GM06990 (cell line): ENCODE data around the gene LITAF.
"Not testable (repeated sequence)": the region's sequence is repeated elsewhere in the genome, so short reads cannot be mapped to it uniquely, and the experiment has no call there.

ENCODE experiments used
- DNase-seq: peaks from one replicate; pipeline ENCODE4 v3.0.0-alpha.2; 2011; ENCODE audit not compliant: insufficient read length; ENCODE audit errors: extremely low read depth
- H3K27me3 ChIP-seq: replicated peaks from 2 replicates; pipeline ENCODE4 v1.6.0; 2011; ENCODE audit warnings: low read length; ENCODE audit not compliant: control insufficient read depth, insufficient read depth
- H3K36me3 ChIP-seq: 2 replicates; pipeline ENCODE4 v1.5.1; 2011; ENCODE audit warnings: low read length; ENCODE audit not compliant: control insufficient read depth, insufficient read depth
- H3K4me3 ChIP-seq: replicated peaks from 2 replicates; pipeline ENCODE4 v1.5.1; 2011; ENCODE audit warnings: low read depth, mild to moderate bottlenecking, control low read depth, low read length
- TF ChIP-seq, protein P1 (sequence below): IDR thresholded peaks from 2 replicates; pipeline ENCODE4 v1.5.1; 2011; ENCODE audit warnings: low read length, control low read depth, mild to moderate bottlenecking, inconsistent platforms; ENCODE audit not compliant: insufficient read depth, poor library complexity, severe bottlenecking

Gene LITAF

GRCh38 chr16:11581678-11582077 is 5.0 kb downstream of the LITAF start:
- TF ChIP-seq, protein P1, sequence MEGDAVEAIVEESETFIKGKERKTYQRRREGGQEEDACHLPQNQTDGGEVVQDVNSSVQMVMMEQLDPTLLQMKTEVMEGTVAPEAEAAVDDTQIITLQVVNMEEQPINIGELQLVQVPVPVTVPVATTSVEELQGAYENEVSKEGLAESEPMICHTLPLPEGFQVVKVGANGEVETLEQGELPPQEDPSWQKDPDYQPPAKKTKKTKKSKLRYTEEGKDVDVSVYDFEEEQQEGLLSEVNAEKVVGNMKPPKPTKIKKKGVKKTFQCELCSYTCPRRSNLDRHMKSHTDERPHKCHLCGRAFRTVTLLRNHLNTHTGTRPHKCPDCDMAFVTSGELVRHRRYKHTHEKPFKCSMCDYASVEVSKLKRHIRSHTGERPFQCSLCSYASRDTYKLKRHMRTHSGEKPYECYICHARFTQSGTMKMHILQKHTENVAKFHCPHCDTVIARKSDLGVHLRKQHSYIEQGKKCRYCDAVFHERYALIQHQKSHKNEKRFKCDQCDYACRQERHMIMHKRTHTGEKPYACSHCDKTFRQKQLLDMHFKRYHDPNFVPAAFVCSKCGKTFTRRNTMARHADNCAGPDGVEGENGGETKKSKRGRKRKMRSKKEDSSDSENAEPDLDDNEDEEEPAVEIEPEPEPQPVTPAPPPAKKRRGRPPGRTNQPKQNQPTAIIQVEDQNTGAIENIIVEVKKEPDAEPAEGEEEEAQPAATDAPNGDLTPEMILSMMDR = no peak
- Histone ChIP-seq H3K36me3 (peaks cover 2% of the 10 kb centered on the region), H3K27me3 (no peaks in the 10 kb centered on the region), H3K4me3 (peak overlapping the region; percentile 44)
- DNase-seq = no peak

DNA sequence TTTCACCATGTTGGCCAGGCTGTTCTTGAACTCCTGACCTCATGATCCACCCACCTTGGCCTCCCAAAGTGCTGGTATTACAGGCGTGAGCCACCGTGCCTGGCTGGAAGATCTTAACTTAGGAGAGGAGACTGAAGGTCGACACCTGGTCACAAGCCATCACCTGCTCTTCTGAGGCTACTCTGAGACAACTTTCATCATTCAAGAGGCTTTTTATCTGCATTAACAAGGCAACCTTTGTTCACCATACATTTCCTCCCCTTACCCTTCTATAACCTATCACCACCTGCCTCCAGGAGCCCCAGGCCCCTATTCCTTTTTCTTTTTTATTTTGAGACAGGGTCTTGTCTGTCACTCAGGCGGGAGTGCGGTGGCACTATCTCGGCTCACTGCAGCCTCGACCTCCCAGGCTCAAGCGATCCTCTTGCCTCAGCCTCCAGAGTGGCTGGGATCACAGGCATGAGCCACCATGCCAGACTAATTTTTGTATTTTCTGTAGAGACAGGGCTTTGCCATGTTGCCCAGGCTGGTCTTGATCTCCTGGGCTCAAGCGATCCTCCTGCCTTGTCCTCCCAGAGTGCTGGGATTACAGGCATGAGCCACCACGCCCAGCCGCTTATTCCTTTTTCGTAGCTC is 6.2 kb downstream of the LITAF start:
- Histone ChIP-seq H3K27me3 (no peaks in the 10 kb centered on the region), H3K4me3 (no peak overlapping the region), H3K36me3 (peaks cover 2% of the 10 kb centered on the region)
- TF ChIP-seq, protein P1 = no peak
- DNase-seq = no peak

- not testable (repeated sequence) for H3K4me3 ChIP-seq, H3K27me3 ChIP-seq, H3K36me3 ChIP-seq, DNase-seq
These were observed 9.4 kb downstream of the LITAF start for GRCh38 chr16:11577290-11577660.

DNA sequence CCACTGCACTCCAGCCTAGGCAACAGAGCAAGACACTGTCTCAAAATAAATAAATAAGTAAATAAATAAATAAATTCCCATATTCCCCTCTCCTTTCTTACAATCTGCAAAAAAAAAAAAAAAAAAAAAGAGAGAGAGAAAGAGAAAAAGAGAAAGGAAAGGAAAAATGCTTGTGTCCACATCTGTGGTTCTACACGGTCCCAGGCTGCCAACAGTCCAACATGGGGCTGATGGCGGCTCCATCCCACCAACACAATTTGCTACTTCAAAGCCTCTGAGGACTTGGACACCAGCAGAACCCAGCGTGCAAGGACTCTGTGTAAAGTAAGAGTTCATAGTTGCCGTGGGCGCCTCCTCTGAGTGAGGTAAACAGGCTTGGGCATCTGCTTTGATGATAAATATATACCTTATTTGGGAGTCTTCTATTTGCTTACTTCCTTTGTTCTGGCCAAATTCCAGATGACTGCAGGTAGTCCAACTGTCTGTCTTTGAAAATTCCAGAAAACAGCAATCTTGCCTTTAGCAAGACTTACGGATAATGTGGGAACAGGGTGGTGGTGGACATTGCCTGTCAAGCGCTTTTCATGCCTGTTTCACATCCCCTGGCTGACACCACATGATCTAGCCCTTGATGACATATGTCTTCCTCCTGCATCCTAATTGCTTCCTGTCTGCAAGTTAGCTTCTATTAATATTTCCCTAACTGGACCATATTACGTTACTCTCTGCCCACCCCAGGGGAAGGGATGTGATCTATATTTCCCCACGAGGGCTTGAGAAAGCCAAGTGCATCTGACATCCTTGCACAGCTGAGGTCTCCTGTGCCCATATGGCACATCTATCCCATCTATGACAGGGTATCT is 10.1 kb downstream of the LITAF start:
- peaks cover 3% of the 10 kb centered on the region for H3K36me3 ChIP-seq
- TF ChIP-seq, protein P1 = no peak
- no peak overlapping the region for H3K4me3 ChIP-seq
- H3K27me3 ChIP-seq = no peaks in the 10 kb centered on the region
- peak; percentile 48 for DNase-seq

GRCh38 chr16:11575223-11575589 is 11.5 kb downstream of the LITAF start:
- TF ChIP-seq, protein P1 = no peak
- no peaks in the 10 kb centered on the region for H3K27me3 ChIP-seq
- peaks cover 3% of the 10 kb centered on the region for H3K36me3 ChIP-seq
- H3K4me3 ChIP-seq = no peak overlapping the region
- DNase-seq = no peak

DNA sequence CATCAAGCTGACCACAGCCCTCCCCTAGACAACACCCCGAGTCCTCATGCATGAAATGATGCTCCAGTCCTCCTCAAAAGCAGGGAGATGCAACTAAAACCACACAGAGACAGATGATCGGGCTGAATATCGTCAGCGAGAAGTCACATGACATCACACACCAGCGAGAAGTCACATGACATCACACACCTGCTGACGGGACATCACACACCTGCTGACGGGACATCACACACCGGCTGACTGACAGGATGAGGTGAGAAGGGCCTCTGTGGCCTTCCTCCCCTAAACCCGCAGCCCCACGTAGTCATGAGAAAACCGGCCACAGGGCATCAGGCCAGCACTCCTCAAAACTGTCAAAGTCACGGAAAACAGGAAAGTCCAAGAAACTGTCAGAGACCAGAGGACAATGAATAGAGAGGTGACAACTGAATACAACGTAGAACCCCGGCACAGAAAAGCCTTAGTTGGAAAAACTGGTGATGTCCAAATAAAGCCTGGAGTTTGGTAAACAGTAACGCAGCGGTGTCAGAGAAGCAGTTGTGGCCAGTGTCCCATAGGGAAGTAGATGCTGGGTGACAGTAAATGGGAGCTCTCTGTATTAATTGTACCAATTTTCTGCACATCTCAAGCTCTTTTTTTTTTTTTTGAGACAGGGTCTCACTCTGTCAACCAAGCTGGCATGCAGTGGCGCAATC is 14.3 kb downstream of the LITAF start:
- DNase-seq = no peak
- Histone ChIP-seq H3K27me3 (no peaks in the 10 kb centered on the region), H3K4me3 (no peak overlapping the region), H3K36me3 (peaks cover 7% of the 10 kb centered on the region)
- TF ChIP-seq, protein P1 = no peak
